GM13977 (cell line): ENCODE data around the gene EPX.
A peak's percentile ranks its signal among the peaks of the same experiment; 100 is the strongest.

Experiments
- DNase-seq: peaks from one replicate; pipeline ENCODE4 v3.0.0; 2012; ENCODE audit warnings: low spot score
- in situ Hi-C: fragments of 300-500 bp; cut with MboI; formaldehyde crosslinking; loops from one replicate; pipeline ENCODE4 v1.12.0; 2022; ENCODE audit warnings: low sequenced_read_pairs, low pct_unique_long_range_greater_than_20kb, mixed read lengths, inconsistent platforms; ENCODE audit not compliant: unreplicated experiment
- TF ChIP-seq, protein P1 (sequence below): IDR thresholded peaks from 2 replicates; pipeline ENCODE4 v1.5.1; 2012; ENCODE audit warnings: mild to moderate bottlenecking, control low read depth; ENCODE audit not compliant: insufficient read depth; ENCODE audit errors: extremely low read depth, missing control alignments

The EPX gene

DNA sequence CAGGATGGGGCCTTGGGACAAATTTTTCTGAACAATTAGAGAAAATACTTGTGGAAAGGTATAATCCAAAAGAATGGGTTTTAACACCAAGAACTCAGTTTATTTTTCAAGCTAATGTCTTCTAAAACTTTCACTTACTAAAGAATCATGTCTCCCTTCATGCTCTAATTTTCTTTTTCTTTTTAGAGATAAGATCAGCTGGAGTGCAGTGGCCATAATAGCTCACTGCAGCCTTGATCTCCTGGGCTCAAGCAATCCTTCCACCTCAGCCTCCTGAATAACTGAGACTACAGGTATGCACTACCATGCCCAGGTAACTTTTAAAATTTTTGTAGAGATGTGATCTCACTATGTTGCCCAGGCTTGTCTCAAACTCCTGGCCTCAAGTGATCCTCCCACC, 38.9 kb upstream of the EPX start:
- TF ChIP-seq, protein P1, sequence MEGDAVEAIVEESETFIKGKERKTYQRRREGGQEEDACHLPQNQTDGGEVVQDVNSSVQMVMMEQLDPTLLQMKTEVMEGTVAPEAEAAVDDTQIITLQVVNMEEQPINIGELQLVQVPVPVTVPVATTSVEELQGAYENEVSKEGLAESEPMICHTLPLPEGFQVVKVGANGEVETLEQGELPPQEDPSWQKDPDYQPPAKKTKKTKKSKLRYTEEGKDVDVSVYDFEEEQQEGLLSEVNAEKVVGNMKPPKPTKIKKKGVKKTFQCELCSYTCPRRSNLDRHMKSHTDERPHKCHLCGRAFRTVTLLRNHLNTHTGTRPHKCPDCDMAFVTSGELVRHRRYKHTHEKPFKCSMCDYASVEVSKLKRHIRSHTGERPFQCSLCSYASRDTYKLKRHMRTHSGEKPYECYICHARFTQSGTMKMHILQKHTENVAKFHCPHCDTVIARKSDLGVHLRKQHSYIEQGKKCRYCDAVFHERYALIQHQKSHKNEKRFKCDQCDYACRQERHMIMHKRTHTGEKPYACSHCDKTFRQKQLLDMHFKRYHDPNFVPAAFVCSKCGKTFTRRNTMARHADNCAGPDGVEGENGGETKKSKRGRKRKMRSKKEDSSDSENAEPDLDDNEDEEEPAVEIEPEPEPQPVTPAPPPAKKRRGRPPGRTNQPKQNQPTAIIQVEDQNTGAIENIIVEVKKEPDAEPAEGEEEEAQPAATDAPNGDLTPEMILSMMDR, result no peak
- no peak for DNase-seq
- in situ Hi-C loops, result no loop called here

DNA sequence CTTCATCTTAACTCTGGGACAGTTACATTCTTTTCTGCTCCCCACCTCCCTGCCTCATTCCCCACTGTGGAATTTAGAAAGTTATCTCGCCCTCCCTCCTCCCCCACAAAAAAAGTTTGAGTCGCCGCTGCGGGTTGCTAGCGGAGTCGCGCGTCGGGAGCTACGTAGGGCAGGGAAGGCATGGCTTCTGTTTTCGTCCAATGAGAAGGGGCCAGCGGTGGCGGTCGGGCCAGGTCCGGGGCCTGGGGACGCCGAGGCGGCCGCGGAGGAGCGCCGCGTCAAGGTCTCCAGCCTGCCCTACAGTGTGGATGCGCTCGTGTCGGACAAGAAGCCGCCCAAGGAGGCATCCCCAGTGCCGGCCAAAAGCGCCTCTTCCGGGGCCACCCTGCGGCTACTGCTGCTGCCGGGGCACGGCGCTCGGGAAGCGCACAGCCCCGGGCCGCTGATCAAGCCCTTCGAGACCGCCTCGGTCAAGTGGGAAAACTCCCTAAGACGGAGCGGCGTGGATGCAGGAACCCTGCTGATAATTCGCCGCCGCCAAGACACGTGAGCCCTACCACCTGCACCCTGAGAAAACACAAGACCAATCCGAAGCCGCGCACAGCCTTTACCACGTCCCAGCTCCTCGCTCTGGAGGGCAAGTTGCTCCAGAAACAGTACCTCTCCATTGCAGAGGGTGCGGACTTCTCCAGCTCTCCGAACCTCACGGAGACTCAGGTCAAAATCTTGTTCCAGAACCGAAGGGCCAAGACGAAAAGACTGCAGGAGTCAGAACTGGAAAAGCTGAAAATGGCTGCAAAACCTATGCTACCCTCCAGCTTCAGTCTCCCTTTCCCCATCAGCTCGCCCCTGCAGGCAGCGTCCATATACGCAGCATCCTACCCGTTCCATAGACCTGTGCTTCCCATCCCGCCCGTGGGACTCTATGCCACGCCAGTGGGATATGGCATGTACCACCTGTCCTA, 35.4 kb upstream of the EPX start:
- in situ Hi-C loops, result no loop called here
- DNase-seq, result peak; percentile 22

DNA sequence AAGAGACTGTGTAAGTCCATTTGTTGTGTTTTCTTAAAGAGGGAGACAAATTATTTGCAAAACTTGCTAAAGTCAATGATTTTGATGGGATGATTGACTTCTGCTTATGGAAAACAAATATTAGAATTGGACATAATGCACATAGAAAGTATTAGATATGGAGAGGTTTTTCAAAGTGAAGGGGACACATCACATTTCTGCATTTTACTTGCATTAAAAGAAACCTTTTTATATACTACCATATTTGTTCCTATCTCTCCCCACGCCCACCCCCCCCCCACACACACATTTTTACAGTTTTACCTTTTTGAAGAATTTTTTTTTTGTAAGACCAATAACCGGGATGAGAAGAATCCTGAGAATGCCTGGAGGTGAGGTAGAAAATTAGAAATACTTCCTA, 34.3 kb upstream of the EPX start:
- DNase-seq, result no peak
- in situ Hi-C loops, result no loop called here
- TF ChIP-seq, protein P1, result no peak

More for the DNA sequence above, 35.4 kb upstream of the EPX start:
- TF ChIP-seq, protein P1, result no peak

DNA sequence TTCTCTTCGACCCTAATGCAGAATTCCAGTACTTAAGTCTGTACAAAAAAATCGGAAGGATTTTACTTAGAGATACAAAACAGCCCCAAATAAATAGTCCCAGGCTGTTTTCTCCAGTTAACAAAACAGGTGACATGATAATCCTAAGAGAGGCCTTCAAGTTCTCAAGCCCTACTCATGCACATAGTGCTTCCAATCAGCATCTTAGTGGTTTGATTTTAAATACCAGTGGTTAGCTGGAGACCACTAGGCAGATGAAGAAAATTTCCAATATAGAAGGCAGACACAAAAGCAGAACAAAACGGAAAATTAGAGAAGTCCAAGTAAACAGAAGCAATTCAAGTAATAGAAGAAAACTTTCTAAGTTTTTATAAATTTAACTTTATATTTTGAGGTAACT, 31.0 kb upstream of the EPX start:
- TF ChIP-seq, protein P1, result no peak
- no peak for DNase-seq
- in situ Hi-C loops, result no loop called here

DNA sequence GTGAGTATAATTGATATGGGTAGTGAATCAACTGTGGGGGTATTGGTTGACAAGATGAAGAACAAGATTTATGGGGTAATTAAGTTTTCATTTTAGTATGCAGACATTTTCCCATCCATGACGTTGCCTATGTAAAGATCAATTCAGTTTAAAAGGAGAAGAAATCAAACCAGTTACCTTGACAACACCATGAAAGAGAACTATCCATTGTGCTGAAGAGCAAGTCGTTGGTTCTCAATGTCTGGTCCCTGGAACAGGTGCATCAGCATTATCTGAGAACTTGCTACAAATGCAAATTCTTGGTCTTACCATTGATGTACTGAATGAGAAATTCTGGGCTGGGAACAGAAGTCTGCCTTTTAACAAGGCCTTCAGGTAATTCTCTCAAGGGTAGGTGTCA, 26.5 kb upstream of the EPX start:
- TF ChIP-seq, protein P1, result no peak
- in situ Hi-C loops, result no loop called here
- no peak for DNase-seq

DNA sequence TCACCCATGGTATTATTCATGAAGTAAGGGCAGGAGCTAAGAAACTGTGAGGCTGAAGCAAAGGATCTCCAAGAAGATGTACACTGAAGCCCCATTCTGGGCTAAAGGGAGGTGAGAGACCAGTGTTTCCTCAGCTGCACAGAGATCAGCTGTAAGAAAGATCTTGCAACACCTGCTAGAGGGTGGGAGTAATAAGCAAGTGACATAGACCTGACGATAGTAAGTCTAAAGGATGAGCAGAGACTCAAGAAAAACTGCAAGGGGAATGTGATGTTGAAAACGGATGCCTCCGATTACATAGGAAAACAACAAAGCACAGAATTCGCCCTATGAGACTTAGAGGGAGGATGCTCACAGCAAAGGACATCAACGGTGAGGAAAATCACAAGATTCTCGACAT, 25.8 kb upstream of the EPX start, which contains the start of gene OR4D2:
Gene OR4D2 (plus strand): TSS at position 301 of the 400 bp plus-strand sequence. CDS start 2,674 bp downstream, outside the sequence.
- no peak for DNase-seq
- TF ChIP-seq, protein P1, result no peak
- in situ Hi-C loops, result no loop called here
